Activated T-cell treated with anti-CD3 and anti-CD28 coated beads, Interleukin-2, amount 50 U/mL, for 48 hours (primary cell): ENCODE data around the gene HOXB13.
A peak's percentile ranks its signal among the peaks of the same experiment; 100 is the strongest.

Experiments used
- DNase-seq, 2 experiments: peaks; one replicate each; pipeline ENCODE4 v3.0.0-alpha.2; 2020

Gene HOXB13

GRCh38 chr17:48728232-48729231, at the start of gene HOXB13:
Gene HOXB13 (minus strand): TSS chr17:48728750. CDS start chr17:48728593, 157 bp downstream.
- peak; percentile 56 to 69 for DNase-seq

- DNase-seq: no peak
Observed at GRCh38 chr17:48776602-48777001, 48.1 kb upstream of the HOXB13 start.

GRCh38 chr17:48773245-48773644, 44.7 kb upstream of the HOXB13 start:
- no peak for DNase-seq

DNA sequence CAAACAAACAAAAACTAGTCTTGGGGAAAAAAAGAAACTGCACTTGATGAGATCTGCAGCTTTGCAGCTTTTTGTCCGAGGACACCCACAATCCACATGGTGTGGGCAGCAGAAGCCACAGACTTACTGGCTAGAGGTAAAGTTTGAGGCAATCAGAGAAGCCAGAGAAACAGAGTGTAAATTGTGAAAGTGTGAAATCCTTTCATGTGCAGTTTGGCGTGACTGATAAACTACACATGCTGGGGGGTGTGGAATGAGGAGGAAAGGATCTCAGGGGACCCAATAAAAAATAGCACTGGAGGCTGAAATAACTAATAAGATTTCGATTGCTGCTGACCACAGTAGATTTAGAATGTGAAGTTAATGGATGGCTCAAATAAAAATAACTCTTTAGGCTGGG, 42.4 kb upstream of the HOXB13 start:
- no peak for DNase-seq

DNA sequence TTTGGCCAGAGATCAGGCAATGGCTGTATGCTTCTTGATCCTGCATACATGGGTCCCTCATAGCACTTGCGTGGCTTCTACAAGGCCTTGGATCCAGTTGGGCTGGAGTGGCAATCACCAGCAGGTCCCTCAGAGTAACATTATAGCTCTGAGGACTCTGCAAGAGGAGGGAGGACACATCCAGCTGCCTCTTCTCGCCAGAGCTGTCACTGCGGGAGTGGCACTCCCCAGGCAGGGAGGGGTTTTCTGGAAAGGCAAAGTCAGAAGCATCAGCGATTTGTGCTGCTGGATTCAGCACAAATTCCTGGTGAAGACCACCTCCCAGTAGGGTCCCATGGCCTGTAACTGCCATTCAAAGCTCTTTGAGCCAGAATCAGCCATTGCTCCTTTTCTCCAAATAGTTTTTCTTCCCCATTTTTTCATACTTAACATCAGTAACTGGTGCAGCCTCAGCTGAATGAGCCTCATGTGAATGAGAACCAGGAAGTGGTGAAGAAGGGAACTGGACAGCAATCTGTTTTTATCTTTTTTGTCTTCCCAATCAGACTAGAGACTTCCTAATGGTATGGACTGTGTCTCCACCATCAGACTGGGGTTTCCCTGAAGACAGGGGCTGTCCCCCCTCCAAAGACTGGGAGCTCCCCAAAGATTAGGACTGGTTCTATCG, 40.6 kb upstream of the HOXB13 start:
- no peak for DNase-seq

- no peak for DNase-seq
Observed at GRCh38 chr17:48767263-48767774, 38.8 kb upstream of the HOXB13 start.

DNA sequence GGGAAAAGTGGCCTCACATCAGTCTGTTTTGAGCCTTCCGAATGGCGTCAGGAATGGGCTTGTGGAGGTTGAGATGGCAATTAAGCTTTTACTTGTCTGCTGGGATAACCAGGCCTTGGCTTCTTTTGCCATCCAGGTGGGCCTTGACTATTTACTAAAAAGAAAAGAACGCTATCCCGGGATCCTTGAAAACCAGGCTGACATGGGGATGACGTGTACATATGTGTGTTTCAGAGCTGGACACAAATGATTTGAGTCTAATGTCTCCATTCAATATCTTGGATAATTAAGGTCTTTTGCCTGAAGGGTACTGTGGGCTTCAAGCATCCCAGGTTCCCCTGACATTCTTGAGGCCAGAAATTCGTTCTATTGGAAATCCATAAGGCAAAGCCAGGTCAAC, 32.6 kb upstream of the HOXB13 start:
- DNase-seq: no peak

- DNase-seq: no peak
Observed at GRCh38 chr17:48760411-48760810, 31.9 kb upstream of the HOXB13 start.

DNA sequence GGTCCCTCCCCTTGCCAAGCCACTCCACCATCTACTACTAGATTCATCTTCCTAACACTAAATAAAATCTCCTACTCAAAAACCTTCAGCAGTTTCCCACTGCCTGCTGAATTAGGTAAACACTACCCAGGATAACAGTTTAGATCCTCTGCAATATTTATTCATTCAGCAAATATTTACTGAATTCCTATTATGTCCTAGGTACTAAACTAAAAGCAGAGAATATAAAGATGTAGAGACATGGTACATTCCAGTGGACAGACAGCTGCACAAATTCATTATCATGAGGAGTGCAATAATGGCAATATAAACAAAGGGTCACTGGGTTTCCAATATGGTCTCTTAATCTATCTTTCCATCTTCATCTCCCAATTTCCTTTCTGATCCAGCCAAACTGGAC, 30.7 kb upstream of the HOXB13 start:
- no peak for DNase-seq

GRCh38 chr17:48757524-48757961, 29.0 kb upstream of the HOXB13 start:
- DNase-seq: no peak

DNA sequence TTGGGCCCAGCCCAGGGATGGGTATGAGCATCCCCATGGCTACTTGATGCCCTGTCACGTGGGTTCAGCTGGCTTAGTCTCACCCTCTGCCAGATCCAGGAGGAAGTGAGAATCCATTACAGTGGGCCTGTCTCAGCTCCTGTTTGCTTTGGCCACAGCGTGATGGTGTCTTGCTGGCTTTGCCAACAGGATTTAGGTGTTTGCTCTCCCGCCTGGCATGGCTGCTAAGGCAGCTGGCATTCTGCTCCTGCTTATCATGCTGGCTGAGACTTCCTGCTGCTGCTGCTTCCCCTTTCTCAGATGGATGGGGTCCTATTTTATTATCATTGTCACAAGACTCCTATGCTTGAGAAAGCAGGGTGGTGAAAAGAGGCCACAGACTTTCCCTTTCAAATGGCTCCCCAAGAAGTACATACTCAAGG, 28.3 kb upstream of the HOXB13 start:
- DNase-seq: no peak

GRCh38 chr17:48755356-48755755, 26.8 kb upstream of the HOXB13 start:
- no peak for DNase-seq

DNA sequence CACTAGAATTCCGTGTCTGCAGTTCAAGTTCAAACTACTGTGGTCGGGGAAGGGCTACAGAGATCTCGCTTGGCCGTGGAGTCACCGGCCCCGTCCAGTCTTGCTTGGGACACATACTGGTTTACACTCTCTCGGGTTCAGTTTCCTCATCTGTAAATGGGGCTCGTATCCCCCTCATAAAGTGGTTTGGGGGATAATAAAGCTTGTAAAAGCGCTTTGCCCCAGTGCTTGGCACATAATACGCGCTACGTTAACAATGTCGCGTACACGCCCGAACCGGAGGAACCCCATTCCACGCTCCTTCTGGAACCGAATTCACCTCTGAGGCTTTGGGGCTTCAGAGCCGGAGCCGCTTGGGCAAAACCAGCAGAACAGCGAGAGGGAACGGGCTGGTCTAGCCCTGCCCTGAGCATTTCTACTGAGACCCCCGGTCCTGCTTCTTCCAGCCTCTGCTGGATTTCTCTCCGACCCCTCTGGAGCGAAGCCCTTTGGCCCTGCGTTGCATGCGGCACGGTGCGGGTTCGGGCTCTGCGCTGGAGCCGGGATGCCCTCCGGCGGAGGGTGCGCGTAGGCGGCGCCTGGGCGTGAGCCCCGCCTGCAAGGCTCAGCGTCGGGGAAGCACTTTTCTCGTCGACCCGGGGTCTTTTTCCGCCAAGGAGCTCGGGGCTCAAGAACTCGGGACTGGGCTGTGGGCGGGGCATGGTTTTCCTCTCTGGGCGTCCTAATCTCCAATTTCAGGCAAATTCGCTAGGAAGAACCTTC, 26.1 kb upstream of the HOXB13 start:
- no peak for DNase-seq

DNA sequence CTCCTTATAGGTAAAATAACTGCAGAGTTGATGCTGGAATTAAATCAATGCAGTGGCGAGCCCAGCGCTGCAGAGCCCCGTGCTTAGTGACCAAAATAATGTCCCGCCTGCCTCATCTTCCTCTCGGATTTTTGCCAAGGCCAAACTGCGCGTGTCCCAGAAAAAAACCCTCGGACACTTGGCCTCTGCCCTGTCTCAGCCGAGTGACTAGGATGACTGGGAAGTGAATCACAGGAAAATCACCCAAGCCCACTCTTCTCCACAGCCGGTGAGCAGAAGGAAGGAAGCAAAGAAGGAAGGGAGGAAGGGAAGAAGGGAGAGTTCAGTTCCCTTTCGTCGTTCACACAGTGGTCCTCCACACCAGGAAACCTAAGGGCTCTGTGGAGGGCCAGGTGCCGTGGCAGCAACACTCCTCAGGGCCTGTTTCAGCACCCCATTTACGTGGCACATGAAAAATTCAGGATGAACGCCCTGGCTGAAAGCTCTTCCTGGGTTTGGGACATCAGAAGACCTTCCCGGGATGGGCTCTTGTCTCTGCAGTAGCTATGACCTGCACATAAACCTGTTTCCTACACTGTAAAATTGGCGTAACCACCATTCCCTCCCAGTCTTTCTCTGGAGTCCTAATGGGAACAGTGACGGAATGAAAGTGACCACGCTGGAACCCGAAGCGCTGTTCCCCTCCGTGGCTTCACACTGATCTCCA, 25.4 kb upstream of the HOXB13 start:
- no peak for DNase-seq

GRCh38 chr17:48752399-48753288, 24.1 kb upstream of the HOXB13 start:
- no peak for DNase-seq

DNA sequence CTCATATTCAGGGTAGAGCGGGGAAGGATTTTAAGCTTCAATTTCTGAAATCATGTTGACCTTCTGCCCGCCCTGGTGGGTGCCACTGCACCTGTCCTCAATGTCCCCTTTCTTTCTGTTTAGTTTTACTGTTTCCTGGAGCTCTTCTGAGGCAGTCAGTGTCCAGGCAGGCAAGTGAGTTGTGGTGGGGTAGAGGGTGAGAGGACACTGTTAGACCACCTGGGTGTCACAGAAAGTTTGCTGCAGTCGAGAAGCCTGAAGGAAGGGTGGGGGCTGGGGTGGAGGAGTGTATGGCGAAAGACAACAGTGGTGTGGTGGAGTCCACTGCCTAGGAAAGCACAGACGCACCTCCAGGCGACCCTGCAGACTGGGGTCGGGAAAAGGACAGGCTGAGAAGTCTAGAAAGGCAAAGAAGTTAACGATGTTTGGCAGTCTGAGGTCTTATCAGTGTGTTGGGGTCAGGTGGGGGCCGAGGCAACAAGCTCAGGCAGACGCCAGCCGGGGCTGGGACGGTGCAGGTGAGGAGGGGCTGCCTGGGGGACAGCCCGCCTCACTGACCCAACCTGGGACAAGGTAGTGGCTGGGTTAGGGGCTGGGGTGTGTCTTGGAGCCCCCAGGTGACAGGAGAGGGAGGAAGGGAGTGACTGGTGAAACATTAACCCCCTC, 23.3 kb upstream of the HOXB13 start:
- DNase-seq: no peak

GRCh38 chr17:48751172-48751571, 22.6 kb upstream of the HOXB13 start:
- no peak for DNase-seq

GRCh38 chr17:48749621-48750553, 21.3 kb upstream of the HOXB13 start:
- DNase-seq: no peak
